ENCODE measurements around the gene LIN7B. TPM values are rescaled to one million over a fixed set of nuclear protein-coding genes. Genes with fewer than 3 reads are reported as not detected.
A peak's percentile ranks its signal among the peaks of the same experiment; 100 is the strongest.

The LIN7B gene
- total RNA-seq, 1 donor from 2014 or later: 23.8 TPM

- no peak overlapping the region for H3K27ac ChIP-seq
- H3K36me3 ChIP-seq: no peaks in the 10 kb centered on the region
- no peaks in the 10 kb centered on the region for H3K9me3 ChIP-seq
- no peak overlapping the region for H3K4me3 ChIP-seq
- TF ChIP-seq, protein P1, sequence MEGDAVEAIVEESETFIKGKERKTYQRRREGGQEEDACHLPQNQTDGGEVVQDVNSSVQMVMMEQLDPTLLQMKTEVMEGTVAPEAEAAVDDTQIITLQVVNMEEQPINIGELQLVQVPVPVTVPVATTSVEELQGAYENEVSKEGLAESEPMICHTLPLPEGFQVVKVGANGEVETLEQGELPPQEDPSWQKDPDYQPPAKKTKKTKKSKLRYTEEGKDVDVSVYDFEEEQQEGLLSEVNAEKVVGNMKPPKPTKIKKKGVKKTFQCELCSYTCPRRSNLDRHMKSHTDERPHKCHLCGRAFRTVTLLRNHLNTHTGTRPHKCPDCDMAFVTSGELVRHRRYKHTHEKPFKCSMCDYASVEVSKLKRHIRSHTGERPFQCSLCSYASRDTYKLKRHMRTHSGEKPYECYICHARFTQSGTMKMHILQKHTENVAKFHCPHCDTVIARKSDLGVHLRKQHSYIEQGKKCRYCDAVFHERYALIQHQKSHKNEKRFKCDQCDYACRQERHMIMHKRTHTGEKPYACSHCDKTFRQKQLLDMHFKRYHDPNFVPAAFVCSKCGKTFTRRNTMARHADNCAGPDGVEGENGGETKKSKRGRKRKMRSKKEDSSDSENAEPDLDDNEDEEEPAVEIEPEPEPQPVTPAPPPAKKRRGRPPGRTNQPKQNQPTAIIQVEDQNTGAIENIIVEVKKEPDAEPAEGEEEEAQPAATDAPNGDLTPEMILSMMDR (IDR thresholded peaks at IDR 0.05): no peak
- TF ChIP-seq POLR2A (IDR thresholded peaks at IDR 0.05): no peak
- TF ChIP-seq POLR2AphosphoS5 (IDR thresholded peaks at IDR 0.05; ENCODE audit: insufficient read depth in 1 of 2, low read depth in 1 of 2): no peak
- intact Hi-C loops (cut with DNase I): no loop called here
- no peaks in the 10 kb centered on the region for H3K27me3 ChIP-seq
- peaks cover 11% of the 10 kb centered on the region for H3K4me1 ChIP-seq
- no peak for DNase-seq (ENCODE audit: extremely low spot score in 2 of 2)
Observed at GRCh38 chr19:49081273-49081672, 32.9 kb upstream of the LIN7B start.

DNA sequence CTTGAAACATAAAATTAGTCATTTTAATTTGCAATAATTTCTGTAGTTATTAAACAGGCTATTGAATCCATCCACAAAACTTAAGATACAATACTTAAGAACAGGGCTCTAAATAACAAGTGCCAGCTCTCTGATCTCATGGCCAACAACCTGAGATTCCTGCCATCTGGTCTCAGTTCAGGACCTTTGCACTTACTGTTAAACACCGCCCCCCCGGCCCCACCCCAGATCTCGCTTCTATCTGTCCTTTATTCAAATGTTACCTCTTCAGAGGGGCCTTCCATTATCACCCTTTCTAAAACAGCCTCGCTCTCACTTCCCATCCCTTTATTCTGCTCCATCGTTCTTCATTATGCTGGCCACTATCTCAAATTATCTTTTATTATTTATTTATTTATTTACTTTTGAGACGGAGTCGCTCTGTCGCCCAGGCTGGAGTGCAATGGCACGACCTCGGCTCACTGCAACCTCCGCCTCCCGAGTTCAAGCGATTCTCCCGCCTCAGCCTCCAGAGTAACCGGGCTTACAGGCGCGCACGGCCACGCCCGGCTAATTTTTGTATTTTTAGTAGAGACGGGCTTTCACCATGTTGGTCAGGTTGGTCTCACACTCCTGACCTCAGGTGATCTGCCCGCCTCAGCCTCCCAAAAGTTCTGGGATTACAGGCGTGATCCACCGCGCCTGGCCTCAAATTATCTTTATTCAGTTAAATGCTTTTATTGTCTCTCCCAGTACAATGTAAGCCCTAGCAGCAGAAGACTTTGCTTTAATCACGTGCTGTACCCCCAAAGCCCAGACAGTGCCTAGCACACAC is 29.8 kb upstream of the LIN7B start:
- intact Hi-C loops (cut with DNase I): no loop called here
- H3K27ac ChIP-seq: peak overlapping the region; percentile 80
- H3K27me3 ChIP-seq: no peaks in the 10 kb centered on the region
- TF ChIP-seq, protein P1 (IDR thresholded peaks at IDR 0.05): no peak
- TF ChIP-seq POLR2AphosphoS5 (IDR thresholded peaks at IDR 0.05; ENCODE audit: insufficient read depth in 1 of 2, low read depth in 1 of 2): no peak
- no peak for TF ChIP-seq POLR2A (IDR thresholded peaks at IDR 0.05)
- H3K4me1 ChIP-seq: peaks cover 29% of the 10 kb centered on the region
- peak overlapping the region; percentile 69 to 72 for H3K4me3 ChIP-seq
- peaks cover 0 to 12% of the 10 kb centered on the region in 2 donors for H3K36me3 ChIP-seq
- no peaks in the 10 kb centered on the region for H3K9me3 ChIP-seq
- DNase-seq (ENCODE audit: extremely low spot score in 2 of 2): no peak

DNA sequence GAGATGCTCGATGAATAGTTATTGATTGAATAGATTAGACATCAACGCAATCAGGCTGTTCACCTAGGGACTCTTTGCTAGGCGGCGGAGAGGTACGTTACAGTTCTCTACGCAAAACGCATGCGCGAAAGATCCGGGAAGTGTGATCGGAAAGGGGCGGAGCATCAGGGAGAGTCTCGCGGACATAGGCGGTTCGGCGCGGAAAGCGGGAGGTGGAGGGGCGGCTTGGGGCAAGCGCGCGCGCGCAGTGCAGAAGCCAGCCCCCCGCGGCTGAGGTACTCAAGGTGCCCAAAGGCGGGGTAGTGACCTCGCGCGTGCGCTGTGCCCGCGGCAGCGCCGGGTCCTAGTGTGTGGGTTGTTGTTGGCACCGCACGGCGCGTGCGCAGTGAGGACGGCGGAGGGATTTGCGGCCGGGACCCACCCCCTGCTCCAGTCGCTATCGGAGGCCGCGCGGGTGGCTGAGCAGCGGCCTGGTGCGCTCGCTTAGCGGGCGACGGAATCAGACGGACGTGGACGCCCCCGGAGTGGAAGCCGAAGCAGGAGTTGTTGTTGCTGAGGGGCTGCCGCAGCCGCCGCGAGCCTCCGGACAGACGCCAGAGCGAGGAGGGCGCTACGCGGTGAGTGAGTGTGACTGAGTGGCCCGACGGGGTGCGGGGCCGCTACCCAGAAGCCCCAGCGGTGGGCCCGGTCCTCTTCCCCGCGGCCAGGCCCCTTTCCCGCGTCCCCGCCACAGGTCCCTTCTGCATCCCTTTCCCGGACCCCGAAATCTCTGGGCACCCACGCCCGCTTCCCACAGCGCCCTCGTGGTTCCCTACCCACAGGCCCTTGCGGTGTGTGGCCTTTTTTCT is 28.9 kb upstream of the LIN7B start, which contains the start of gene SNRNP70:
TSS of gene SNRNP70 (plus strand) at position 432 of the 848 bp plus-strand sequence. CDS start 964 bp downstream, outside the sequence.
- peak; percentile 95 to 97 for TF ChIP-seq POLR2AphosphoS5 (IDR thresholded peaks at IDR 0.05; ENCODE audit: insufficient read depth in 1 of 2, low read depth in 1 of 2)
- TF ChIP-seq, protein P1 (IDR thresholded peaks at IDR 0.05): no peak
- peak in 1 of 2 donors; percentile 77 for TF ChIP-seq POLR2A (IDR thresholded peaks at IDR 0.05)
- H3K4me1 ChIP-seq: peaks cover 29% of the 10 kb centered on the region
- intact Hi-C loops (cut with DNase I): no loop called here
- peaks cover 0 to 18% of the 10 kb centered on the region in 2 donors for H3K36me3 ChIP-seq
- no peaks in the 10 kb centered on the region for H3K27me3 ChIP-seq
- DNase-seq (ENCODE audit: extremely low spot score in 2 of 2): peak in 1 of 2 donors; percentile 98
- H3K27ac ChIP-seq: peak within 1 kb of the TSS; percentile 80
- H3K9me3 ChIP-seq: no peaks in the 10 kb centered on the region
- peak within 1 kb of the TSS; percentile 69 to 72 for H3K4me3 ChIP-seq

- Histone ChIP-seq H3K4me1 (peaks cover 29% of the 10 kb centered on the region), H3K27me3 (no peaks in the 10 kb centered on the region), H3K36me3 (peaks cover 0 to 24% of the 10 kb centered on the region in 2 donors), H3K4me3 (peak overlapping the region; percentile 69 to 72), H3K27ac (peak overlapping the region; percentile 80), H3K9me3 (no peaks in the 10 kb centered on the region)
- intact Hi-C loops (cut with DNase I): no loop called here
- TF ChIP-seq POLR2A (IDR thresholded peaks at IDR 0.05): no peak
- no peak for TF ChIP-seq POLR2AphosphoS5 (IDR thresholded peaks at IDR 0.05; ENCODE audit: insufficient read depth in 1 of 2, low read depth in 1 of 2)
- TF ChIP-seq, protein P1 (IDR thresholded peaks at IDR 0.05): no peak
- no peak for DNase-seq (ENCODE audit: extremely low spot score in 2 of 2)
Observed at GRCh38 chr19:49085868-49086232, 28.3 kb upstream of the LIN7B start.
